Measurements from ENCODE around the gene ZNF341.
"Not testable (repeated sequence)": the region's sequence is repeated elsewhere in the genome, so short reads cannot be mapped to it uniquely, and the experiment has no call there.

Gene ZNF341

DNA sequence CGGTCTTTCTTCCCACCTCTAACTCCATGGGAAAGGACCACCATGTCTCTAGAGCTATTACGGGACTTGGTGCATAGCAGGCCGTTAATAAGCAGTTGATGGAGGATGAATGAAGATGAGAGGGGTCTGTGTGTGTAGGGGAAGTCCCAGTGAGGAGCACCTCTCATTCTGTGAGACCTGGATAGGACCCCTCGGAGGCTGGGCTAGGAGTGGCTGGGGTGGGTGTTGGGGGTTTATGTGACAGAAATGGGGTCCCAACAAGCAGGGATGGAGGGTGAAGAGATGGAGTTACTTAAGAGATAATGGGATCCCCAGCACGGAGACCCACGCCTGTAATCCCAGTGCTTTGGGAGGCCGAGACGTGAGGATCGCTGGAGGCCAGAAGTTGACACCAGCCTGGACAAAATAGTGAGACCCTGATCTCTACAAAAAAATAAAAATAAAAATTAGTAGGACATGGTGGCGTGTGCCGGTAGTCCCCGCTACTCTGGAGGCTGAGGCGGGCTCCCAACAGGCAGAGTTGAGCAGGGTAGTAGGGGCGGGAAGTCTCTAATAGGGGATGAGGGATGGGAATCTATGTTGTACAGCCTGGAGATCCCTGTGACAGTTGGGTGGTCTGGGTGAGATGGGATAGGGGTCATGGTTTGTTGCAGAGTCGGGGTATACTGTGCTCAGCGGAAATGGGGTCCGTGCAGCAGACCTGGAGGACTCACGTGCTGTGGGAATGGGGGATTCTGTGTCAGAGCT, 677 bp upstream of the ZNF341 start:
- DNase-seq: no peak

DNA sequence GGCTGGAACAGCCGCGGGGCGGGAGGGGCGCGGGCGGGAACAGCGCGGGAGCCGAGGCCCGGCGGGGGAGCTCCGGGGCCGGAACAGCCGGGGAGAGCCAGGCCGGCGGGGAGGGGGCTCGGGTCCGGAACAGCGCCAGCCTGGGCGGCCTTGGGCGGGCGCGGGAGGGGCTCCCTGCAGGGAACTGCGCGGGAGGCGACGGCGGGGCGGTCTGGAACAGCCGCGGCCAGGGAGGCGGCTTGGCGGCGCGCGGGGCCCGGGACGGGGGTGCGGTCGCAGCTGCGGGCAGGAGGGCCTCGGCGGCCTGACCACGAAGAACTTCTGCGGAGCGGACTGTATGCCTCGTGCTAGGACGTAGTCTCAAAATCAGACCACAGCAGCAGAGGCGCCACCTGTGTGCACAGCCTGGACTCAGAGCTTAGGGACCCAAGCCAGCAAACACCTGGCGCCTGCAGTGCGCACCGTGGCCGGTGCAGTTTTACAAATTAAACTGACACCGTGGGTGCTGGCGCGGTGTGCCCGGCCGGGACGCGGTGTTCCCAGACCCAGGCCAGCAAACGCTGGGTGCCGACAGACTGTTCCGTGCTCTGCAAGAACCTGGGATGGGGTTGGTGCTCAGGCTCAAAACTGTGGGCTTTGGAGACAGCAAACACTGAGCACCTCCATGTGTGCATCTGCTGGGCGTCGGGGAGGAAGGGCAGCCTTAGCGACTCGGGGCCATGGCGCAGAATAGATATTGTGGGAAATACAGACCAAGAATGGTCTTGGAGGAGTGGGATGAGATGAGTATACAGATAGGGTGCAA, 572 bp downstream of the ZNF341 start:
- peak; percentile 83 for DNase-seq

GRCh38 chr20:33733654-33734576, 2.1 kb downstream of the ZNF341 start:
- no peak for DNase-seq

- no peak for DNase-seq
Measured at GRCh38 chr20:33736962-33737361, 5.2 kb downstream of the ZNF341 start.

DNA sequence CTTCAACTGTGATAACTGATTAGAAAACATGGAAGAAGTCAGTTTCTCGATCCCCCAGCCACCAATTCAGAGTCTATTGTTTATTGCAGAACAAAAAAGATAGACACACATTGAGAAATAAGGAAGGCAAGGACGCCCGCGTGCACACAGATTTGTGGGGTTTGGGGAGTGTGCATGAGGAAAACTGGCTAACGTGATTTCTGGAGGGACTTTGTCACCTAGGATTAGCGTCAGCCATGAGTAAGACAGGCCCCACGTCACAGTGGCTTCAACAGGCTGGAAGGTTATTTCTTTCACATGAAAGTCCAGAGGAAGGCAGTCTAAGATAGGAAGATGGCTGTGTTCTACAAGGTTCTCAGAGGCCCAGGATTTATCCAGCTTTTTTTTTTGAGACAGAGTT, 7.7 kb downstream of the ZNF341 start:
- DNase-seq: no peak

DNA sequence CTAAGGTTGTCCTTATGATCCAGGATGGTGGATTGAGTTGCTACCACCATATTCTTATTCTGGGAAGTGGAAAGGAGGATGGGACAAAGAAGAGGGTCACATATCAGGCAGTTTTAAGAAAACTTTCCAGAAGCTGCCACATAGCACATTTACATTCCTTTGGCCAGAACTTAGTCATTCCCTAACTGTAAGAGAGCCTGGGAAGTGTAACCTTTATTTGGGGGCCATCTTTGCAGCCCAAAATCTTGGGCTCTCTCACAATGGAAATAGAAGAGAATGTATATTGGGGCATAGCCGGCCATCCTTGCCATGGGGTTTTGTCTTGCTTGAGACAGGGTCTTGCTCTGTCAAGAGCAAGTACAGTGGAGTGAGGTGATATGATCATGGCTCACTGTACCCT, 8.4 kb downstream of the ZNF341 start:
- no peak for DNase-seq

GRCh38 chr20:33744181-33744580, 12.4 kb downstream of the ZNF341 start:
- no peak for DNase-seq

DNA sequence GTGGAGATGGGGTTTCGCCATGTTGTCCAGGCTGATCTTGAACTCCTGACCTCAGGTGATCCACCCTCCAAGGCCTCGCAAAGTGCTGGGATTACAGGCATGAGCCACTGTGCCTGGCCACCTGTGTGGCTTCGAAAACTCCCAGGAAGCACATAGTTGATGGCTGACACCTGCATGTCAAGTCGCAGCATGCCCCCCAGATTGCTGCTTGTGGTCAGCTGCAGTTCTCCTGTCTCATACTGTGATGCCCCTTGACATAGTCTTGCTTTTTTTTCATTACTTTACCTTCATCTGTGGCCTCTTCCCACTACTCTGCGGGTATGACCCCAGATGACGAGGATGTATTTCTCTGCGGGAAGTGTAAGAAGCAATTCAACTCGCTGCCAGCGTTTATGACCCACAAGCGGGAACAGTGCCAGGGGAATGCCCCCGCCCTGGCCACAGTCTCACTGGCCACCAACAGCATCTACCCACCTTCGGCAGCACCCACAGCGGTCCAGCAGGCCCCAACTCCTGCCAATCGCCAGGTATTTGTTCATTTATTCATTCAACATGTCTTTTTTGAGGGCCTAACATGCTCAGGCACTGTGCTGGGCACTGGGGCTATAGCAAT, 13.1 kb downstream of the ZNF341 start:
- no peak for DNase-seq

DNA sequence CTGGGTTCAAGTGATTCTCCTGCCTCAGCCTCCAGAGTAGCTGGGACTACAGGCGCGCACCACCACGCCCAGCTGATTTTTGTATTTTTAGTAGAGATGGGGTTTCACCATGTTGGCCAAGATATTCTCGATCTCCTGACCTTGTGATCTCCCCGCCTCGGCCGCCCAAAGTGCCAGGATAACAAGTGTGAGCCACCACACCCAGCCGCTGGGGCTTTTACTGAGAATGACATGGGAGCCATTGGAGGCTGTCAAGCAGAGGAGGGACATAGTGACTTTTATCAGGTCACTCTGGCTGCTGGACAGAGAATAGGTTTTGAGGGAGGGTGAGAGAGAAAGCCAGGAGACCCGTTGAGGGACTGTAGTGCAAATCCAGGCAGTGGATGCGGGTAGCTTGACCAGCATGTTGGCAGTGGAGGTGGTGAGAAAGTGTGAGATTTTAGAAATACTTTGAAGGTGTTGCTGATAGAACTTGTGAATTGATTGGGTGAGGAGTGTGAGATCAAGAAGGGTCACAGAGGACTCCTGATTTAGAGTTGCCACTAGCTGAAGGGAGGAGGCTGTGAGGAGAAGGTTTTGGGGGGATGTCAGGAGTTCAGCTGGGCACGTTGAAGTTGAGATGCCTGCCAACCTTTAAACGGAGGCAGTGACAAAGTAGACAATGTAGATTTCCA, 14.7 kb downstream of the ZNF341 start:
- DNase-seq: no peak

- no peak for DNase-seq
Measured at GRCh38 chr20:33751775-33752174, 20.0 kb downstream of the ZNF341 start.

DNA sequence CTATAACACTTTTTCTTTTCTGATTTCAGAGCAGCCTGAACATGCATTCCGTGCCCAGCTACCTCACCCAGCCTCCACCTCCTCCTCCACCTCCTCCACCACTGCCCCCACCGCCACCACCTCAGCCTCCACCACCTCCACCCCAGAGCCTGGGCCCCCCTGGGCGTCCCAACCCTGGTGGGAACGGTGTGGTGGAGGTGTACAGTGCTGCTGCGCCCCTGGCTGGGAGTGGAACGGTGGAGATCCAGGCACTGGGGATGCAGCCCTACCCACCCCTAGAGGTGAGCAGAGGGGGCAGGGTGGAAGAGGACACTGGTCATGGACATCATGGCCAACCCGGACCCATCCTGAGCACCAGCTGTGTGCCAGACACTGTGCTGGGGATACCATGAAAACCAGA, 21.3 kb downstream of the ZNF341 start:
- DNase-seq: no peak

DNA sequence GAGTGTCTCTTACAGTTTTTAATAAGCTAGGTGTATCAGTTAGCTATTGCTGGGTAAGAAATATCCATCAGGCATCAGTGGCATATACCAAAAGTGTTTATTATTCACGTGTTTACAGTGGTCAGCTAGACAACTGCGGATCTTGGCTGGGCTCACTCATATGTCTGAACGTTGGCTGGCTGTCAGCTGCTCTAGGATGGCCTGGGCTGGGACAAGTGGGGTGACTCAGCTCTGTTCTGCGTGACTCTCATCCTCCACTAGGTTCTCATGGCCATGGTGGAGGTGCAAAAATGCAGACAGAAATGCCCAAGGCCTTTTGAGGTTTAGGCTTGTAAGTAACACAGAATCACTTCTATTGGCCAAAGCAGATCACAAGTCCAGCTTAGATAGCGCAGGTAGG, 22.0 kb downstream of the ZNF341 start:
- no peak for DNase-seq

- DNase-seq: not testable (repeated sequence)
Measured at GRCh38 chr20:33755936-33756490, 24.2 kb downstream of the ZNF341 start.

DNA sequence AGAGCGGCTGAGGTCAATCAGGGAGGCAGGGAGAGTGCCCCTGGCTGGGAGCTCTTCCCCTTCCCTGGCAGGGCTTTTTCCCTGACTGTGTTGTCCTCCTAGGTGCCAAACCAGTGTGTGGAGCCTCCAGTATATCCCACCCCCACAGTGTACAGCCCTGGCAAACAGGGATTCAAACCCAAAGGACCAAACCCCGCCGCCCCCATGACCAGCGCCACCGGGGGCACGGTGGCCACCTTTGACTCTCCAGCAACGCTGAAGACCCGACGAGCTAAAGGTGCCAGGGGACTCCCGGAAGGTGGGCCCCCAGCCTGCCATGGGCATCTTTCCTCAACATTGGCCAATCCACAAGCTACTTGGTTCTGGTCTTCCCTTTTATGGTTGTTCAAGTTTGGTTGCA, 25.2 kb downstream of the ZNF341 start:
- no peak for DNase-seq

GRCh38 chr20:33757458-33757857, 25.7 kb downstream of the ZNF341 start:
- DNase-seq: no peak

DNA sequence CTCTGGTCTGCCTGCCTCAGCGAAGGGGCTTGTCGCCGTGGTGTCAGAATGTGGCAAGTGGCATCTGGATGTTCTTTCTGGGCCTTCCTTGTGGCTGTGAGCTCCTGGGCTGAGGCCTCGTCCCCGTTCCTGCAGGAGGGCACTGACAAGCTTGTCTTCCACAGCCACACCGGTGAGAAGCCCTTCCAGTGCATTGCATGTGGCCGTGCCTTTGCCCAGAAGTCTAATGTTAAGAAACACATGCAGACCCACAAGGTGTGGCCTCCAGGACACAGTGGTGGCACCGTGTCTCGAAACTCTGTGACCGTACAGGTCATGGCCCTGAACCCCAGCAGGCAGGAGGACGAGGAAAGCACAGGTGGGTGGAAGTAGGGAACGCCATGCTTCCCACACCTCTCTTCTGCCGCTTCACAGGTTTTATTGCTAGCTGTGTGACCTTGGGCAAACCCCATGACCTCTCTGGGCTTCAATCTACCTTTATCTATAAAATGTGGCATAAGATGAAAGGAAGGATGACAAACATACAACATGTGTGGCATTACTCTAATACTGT, 30.0 kb downstream of the ZNF341 start:
- DNase-seq: no peak

DNA sequence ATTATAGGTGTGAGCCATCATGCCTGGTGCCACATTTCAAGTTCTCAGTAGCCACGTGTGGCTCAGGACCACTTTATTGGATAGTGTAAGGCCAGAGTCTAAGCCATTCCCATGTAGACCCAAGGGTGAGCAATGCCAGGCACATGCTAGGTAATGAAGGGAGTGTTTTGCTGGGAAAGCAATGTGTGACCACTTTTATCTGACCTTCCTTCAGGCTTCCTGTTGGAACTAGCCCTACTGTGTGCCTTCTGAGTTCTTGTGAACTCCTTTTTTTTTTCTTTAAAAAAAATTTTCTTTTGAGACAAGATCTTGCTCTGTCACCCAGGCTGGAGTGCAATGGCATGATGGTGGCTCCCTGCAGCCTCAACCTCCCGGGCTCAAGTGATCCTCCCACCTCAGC, 33.3 kb downstream of the ZNF341 start:
- no peak for DNase-seq

DNA sequence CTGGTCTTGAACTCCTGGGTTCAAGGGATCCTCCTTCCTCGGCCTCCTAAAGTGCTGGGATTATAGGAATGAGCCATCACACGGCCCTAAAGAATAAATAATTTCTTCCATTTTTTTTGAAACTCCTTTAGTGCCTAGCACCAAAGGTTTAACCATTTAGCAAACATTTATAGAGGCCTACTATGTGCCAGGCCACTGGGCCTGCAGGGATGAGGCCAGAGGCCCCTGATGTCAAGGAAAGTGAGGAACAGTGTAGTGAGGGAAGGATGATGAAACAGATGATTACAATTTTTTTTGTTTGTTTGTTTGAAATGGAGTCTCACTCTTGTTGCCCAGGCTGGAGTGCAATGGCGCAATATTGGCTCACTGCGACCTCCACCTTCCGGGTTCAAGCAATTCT, 33.8 kb downstream of the ZNF341 start:
- no peak for DNase-seq

DNA sequence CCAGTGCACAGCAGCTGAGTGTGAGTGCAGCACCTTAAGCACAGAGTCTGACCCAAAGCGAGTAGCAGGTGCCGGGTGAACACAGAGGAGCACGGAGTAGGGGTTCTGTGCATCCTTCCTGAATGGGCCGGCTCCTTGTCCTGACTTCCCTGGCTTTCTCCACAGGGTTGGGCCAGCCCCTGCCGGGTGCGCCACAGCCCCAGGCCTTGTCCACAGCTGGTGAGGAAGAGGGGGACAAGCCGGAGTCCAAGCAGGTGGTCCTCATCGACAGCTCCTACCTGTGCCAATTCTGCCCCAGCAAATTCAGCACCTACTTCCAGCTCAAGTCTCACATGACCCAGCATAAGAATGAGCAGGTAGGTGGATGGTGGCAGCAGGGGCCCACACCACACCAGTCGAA, 34.9 kb downstream of the ZNF341 start:
- DNase-seq: no peak

DNA sequence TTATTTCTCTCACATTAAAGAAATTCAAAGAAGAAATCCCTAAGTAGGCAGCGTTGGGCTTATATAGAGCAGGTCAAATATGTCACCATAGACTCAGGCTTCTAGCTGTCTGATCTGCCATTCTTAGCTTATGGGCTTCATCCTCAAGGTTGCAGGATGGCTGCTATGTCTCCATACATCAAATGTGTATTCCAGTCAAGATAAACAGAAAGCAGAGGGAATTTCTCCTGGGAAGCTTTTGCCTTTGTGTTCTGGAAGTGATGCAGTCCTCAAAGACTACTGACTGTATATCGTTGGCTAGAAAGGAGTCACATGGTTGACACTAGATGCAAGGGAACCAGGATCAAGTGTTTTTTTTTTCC, 36.0 kb downstream of the ZNF341 start:
- DNase-seq: no peak

- no peak for DNase-seq
Measured at GRCh38 chr20:33769043-33769442, 37.2 kb downstream of the ZNF341 start.

DNA sequence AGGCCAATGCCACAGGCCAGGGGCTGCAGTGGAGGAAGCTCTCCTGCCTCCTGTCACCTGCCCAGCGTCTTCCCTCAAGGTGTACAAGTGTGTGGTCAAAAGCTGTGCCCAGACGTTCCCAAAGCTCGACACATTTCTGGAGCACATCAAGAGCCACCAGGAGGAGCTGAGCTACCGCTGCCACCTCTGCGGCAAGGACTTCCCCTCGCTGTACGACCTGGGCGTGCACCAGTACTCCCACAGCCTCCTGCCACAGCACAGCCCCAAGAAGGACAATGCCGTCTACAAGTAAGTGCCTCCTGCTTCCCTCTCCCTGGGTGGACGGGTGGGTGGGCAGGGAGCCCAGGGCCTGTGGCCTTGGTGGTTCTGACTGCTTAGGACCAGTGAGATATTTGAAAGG, 38.2 kb downstream of the ZNF341 start:
- DNase-seq: no peak
